BE2C (cell line): ENCODE data around the gene CDC42SE2.

ENCODE experiments used
- DNase-seq: peaks from one replicate; pipeline ENCODE4 v3.0.0-alpha.2; 2020
- H3K27me3 ChIP-seq: fragments of 250-450 bp; sonication (Bioruptor Pico); 2 replicates; pipeline ENCODE4 v1.5.1; 2020; ENCODE audit warnings: mild to moderate bottlenecking
- H3K36me3 ChIP-seq: fragments of 250-450 bp; sonication (Bioruptor Pico); 2 replicates; pipeline ENCODE4 v1.5.1; 2020; ENCODE audit warnings: mild to moderate bottlenecking
- H3K4me1 ChIP-seq: fragments of 250-450 bp; sonication (Bioruptor Pico); 2 replicates; pipeline ENCODE4 v1.5.1; 2020
- H3K4me3 ChIP-seq: 2 replicates; pipeline ENCODE4 v1.5.1; 2011; ENCODE audit warnings: low read depth, low read length
- H3K9me3 ChIP-seq: fragments of 250-450 bp; sonication (Bioruptor Pico); 2 replicates; pipeline ENCODE4 v1.5.1; 2020
- CTCF ChIP-seq: IDR thresholded peaks from 2 replicates; pipeline ENCODE4 v1.5.1; 2012; ENCODE audit warnings: mild to moderate bottlenecking, low read depth, low read length

The CDC42SE2 gene

GRCh38 chr5:131364507-131365050, 100.7 kb downstream of the CDC42SE2 start:
- Histone ChIP-seq H3K36me3 (no peaks in the 10 kb centered on the region; the same call in none of the 2 replicates), H3K9me3 (no peaks in the 10 kb centered on the region), H3K27me3 (no peaks in the 10 kb centered on the region), H3K4me1 (no peaks in the 10 kb centered on the region), H3K4me3 (no peak overlapping the region)
- DNase-seq = no peak
- no peak for TF ChIP-seq CTCF

GRCh38 chr5:131366428-131366827, 102.6 kb downstream of the CDC42SE2 start:
- no peak for DNase-seq
- H3K9me3 ChIP-seq = no peaks in the 10 kb centered on the region
- no peaks in the 10 kb centered on the region for H3K27me3 ChIP-seq
- H3K4me3 ChIP-seq = no peak overlapping the region
- H3K36me3 ChIP-seq = no peaks in the 10 kb centered on the region
- peaks cover 7% of the 10 kb centered on the region; the same call in 1 of the 2 replicates for H3K4me1 ChIP-seq
- no peak for TF ChIP-seq CTCF

- peaks cover 7% of the 10 kb centered on the region; the same call in 1 of the 2 replicates for H3K4me1 ChIP-seq
- H3K4me3 ChIP-seq = no peak overlapping the region
- H3K9me3 ChIP-seq = no peaks in the 10 kb centered on the region
- H3K36me3 ChIP-seq = no peaks in the 10 kb centered on the region
- no peaks in the 10 kb centered on the region for H3K27me3 ChIP-seq
- no peak for TF ChIP-seq CTCF
- no peak for DNase-seq
Measured at GRCh38 chr5:131367219-131367860, 103.5 kb downstream of the CDC42SE2 start.

GRCh38 chr5:131368866-131369265, 105.0 kb downstream of the CDC42SE2 start:
- no peak overlapping the region for H3K4me3 ChIP-seq
- peaks cover 7% of the 10 kb centered on the region; the same call in 1 of the 2 replicates for H3K4me1 ChIP-seq
- no peak for TF ChIP-seq CTCF
- no peaks in the 10 kb centered on the region for H3K36me3 ChIP-seq
- DNase-seq = no peak
- H3K9me3 ChIP-seq = no peaks in the 10 kb centered on the region
- H3K27me3 ChIP-seq = no peaks in the 10 kb centered on the region

GRCh38 chr5:131369558-131369957, 105.7 kb downstream of the CDC42SE2 start:
- H3K9me3 ChIP-seq = no peaks in the 10 kb centered on the region
- H3K36me3 ChIP-seq = no peaks in the 10 kb centered on the region
- H3K4me3 ChIP-seq = no peak overlapping the region
- no peaks in the 10 kb centered on the region for H3K27me3 ChIP-seq
- peaks cover 7% of the 10 kb centered on the region; the same call in 1 of the 2 replicates for H3K4me1 ChIP-seq
- no peak for TF ChIP-seq CTCF
- DNase-seq = no peak

- Histone ChIP-seq H3K4me1 (peaks cover 7% of the 10 kb centered on the region; the same call in 1 of the 2 replicates), H3K27me3 (no peaks in the 10 kb centered on the region), H3K36me3 (no peaks in the 10 kb centered on the region), H3K9me3 (no peaks in the 10 kb centered on the region), H3K4me3 (no peak overlapping the region)
- DNase-seq = no peak
- no peak for TF ChIP-seq CTCF
Measured at GRCh38 chr5:131371835-131372234, 108.0 kb downstream of the CDC42SE2 start.
